H1 (cell line): ENCODE results near the gene ELMO1. TPM values are rescaled to one million over a fixed set of nuclear protein-coding genes. Genes with fewer than 3 reads are reported as not detected.

Source experiments
- CTCF ChIA-PET: fragments of 300-600 bp; sonication (Branson Sonifier 250); formaldehyde crosslinking; loops from one replicate; lab custom pipeline; 2021; ENCODE audit not compliant: partially characterized antibody; lab: Charles Lee
- POLR2A ChIA-PET: fragments of 300-600 bp; sonication (Branson Sonifier 250); formaldehyde crosslinking; loops from one replicate; lab custom pipeline; 2021; ENCODE audit warnings: inconsistent platforms; ENCODE audit not compliant: partially characterized antibody; lab: Charles Lee
- DNase-seq, 2 experiments: peaks; one replicate each; pipeline versions ENCODE4 v3.0.0 to v3.0.0-alpha.2; 2010 to 2022; ENCODE audit warnings: low spot score in 2 of 2, low read depth in 1 of 2, mixed read lengths in 1 of 2
- FAIRE-seq: peaks from 2 replicates; lab custom pipeline; 2011; peaks lifted over from hg19 to GRCh38; lab: Jason Lieb, UNC
- H2AFZ ChIP-seq: 2 replicates; pipeline ENCODE4 v1.8.1; 2012; ENCODE audit warnings: low read length, inconsistent platforms
- H2AK5ac ChIP-seq: 2 replicates; pipeline ENCODE4 v1.6.1; 2013; ENCODE audit warnings: low read depth, low read length
- H2BK120ac ChIP-seq: replicated peaks from 2 replicates; pipeline ENCODE3; 2013; ENCODE audit warnings: low read depth, low read length, inconsistent platforms
- H2BK12ac ChIP-seq: 2 replicates; pipeline ENCODE4 v1.6.1; 2013; ENCODE audit warnings: low read depth, low read length
- H2BK15ac ChIP-seq: 2 replicates; pipeline ENCODE4 v1.6.1; 2013; ENCODE audit warnings: low read length
- H2BK20ac ChIP-seq: 2 replicates; pipeline ENCODE4 v1.6.1; 2013; ENCODE audit warnings: low read length
- H2BK5ac ChIP-seq: 2 replicates; pipeline ENCODE4 v1.6.1; 2013; ENCODE audit warnings: low read depth, low read length
- H3K14ac ChIP-seq: 2 replicates; pipeline ENCODE4 v1.6.1; 2013; ENCODE audit warnings: inconsistent platforms; ENCODE audit not compliant: insufficient read length
- H3K18ac ChIP-seq: 2 replicates; pipeline ENCODE4 v1.6.1; 2013; ENCODE audit warnings: low read length; ENCODE audit errors: extremely low read depth
- H3K23ac ChIP-seq: 2 replicates; pipeline ENCODE4 v1.6.1; 2013; ENCODE audit warnings: inconsistent platforms; ENCODE audit not compliant: insufficient read length
- H3K23me2 ChIP-seq: 2 replicates; pipeline ENCODE4 v1.6.1; 2013; ENCODE audit warnings: low read depth, low read length
- H3K27ac ChIP-seq: 2 replicates; pipeline ENCODE4 v1.6.1; 2011; ENCODE audit warnings: low read depth, low read length, inconsistent platforms
- H3K27me3 ChIP-seq, 4 experiments: replicated peaks in 1 of 4; 1 replicate in 1 of 4; 2 replicates in 3 of 4; pipeline versions ENCODE4 v1.6.1 to v1.8.1; 2011 to 2013; ENCODE audit warnings: low read length in 3 of 4, mild to moderate bottlenecking in 3 of 4, inconsistent platforms in 2 of 4, mixed read lengths in 2 of 4, moderate library complexity in 1 of 4; ENCODE audit not compliant: control insufficient read depth in 3 of 4, insufficient read depth in 3 of 4; ENCODE audit errors: extremely low read depth in 1 of 4
- H3K36me3 ChIP-seq, 4 experiments: 2 replicates each; pipeline versions ENCODE4 v1.6.1 to v1.8.1; 2011 to 2013; ENCODE audit warnings: mild to moderate bottlenecking in 4 of 4, low read length in 3 of 4, moderate library complexity in 2 of 4, control low read depth in 1 of 4, inconsistent platforms in 1 of 4; ENCODE audit not compliant: insufficient read depth in 4 of 4, control insufficient read depth in 2 of 4
- H3K4ac ChIP-seq: replicated peaks from 2 replicates; pipeline ENCODE3; 2013; ENCODE audit warnings: low read length, low read depth, mixed read lengths, inconsistent platforms; ENCODE audit not compliant: insufficient read length
- H3K4me1 ChIP-seq, 4 experiments: replicated peaks in 1 of 4; 1 replicate in 1 of 4; 2 replicates in 3 of 4; pipeline versions ENCODE4 v1.6.1 to v1.8.1; 2011 to 2013; ENCODE audit warnings: low read length in 3 of 4, inconsistent platforms in 2 of 4, mixed read lengths in 1 of 4; ENCODE audit not compliant: insufficient read depth in 4 of 4, control insufficient read depth in 3 of 4
- H3K4me2 ChIP-seq, 2 experiments: 2 replicates each; pipeline versions ENCODE4 v1.6.1 to v1.8.1; 2011 to 2013; ENCODE audit warnings: low read depth in 2 of 2, low read length in 2 of 2, control low read depth in 1 of 2, inconsistent platforms in 1 of 2, mild to moderate bottlenecking in 1 of 2; ENCODE audit not compliant: insufficient read depth in 1 of 2
- H3K4me3 ChIP-seq, 4 experiments: fragments of 200-600, 300-600 bp in 1 of 4; sonication (generic), shearing (Covaris generic), sonication (Bioruptor Twin) in 1 of 4; 2 replicates each; pipeline versions ENCODE4 v1.5.1 to v1.8.1; 2011 to 2016; ENCODE audit warnings: low read length in 4 of 4, low read depth in 3 of 4, control low read depth in 2 of 4, inconsistent platforms in 2 of 4, mild to moderate bottlenecking in 2 of 4, mixed read lengths in 1 of 4, moderate library complexity in 1 of 4; ENCODE audit not compliant: insufficient read depth in 2 of 4; ENCODE audit errors: extremely low read depth in 1 of 4
- H3K56ac ChIP-seq: replicated peaks from 2 replicates; pipeline ENCODE3; 2013; ENCODE audit warnings: low read depth, mild to moderate bottlenecking, mixed read lengths, low read length, inconsistent platforms; ENCODE audit not compliant: insufficient read length
- H3K79me1 ChIP-seq: 2 replicates; pipeline ENCODE4 v1.6.1; 2013; ENCODE audit warnings: low read depth, low read length, control low read depth
- H3K79me2 ChIP-seq, 2 experiments: 2 replicates each; pipeline versions ENCODE4 v1.6.1 to v1.8.1; 2012 to 2013; ENCODE audit warnings: low read length in 2 of 2, mild to moderate bottlenecking in 2 of 2, inconsistent platforms in 1 of 2; ENCODE audit not compliant: insufficient read depth in 2 of 2, control insufficient read depth in 1 of 2
- H3K9ac ChIP-seq, 4 experiments: replicated peaks in 1 of 4; 1 replicate in 1 of 4; 2 replicates in 3 of 4; pipeline versions ENCODE4 v1.6.1 to v1.8.1; 2011 to 2013; ENCODE audit warnings: low read depth in 3 of 4, low read length in 3 of 4, control low read depth in 2 of 4, mild to moderate bottlenecking in 2 of 4, moderate library complexity in 2 of 4, inconsistent platforms in 1 of 4; ENCODE audit errors: extremely low read depth in 1 of 4
- H3K9me3 ChIP-seq, 2 experiments: 2 replicates each; pipeline versions ENCODE4 v1.6.1 to v1.8.1; 2012 to 2013; ENCODE audit warnings: mild to moderate bottlenecking in 2 of 2, moderate library complexity in 2 of 2, control low read depth in 1 of 2, inconsistent platforms in 1 of 2, low read depth in 1 of 2, low read length in 1 of 2, mixed read lengths in 1 of 2; ENCODE audit not compliant: insufficient read depth in 2 of 2
- H4K20me1 ChIP-seq, 2 experiments: replicated peaks in 1 of 2; 2 replicates each; pipeline versions ENCODE3 to v1.8.1; 2011 to 2013; ENCODE audit warnings: inconsistent platforms in 2 of 2, low read length in 2 of 2, mild to moderate bottlenecking in 1 of 2; ENCODE audit not compliant: insufficient read depth in 2 of 2, control insufficient read depth in 1 of 2
- H4K5ac ChIP-seq: 2 replicates; pipeline ENCODE4 v1.6.1; 2013; ENCODE audit warnings: low read length, low read depth, mixed read lengths, inconsistent platforms; ENCODE audit not compliant: insufficient read length
- H4K8ac ChIP-seq: 2 replicates; pipeline ENCODE4 v1.8.0; 2013; ENCODE audit warnings: mild to moderate bottlenecking, moderate library complexity, low read length, inconsistent platforms; ENCODE audit not compliant: insufficient read depth; ENCODE audit errors: extremely low read depth
- H4K91ac ChIP-seq: replicated peaks from 2 replicates; pipeline ENCODE3; 2013; ENCODE audit warnings: low read length, mixed read lengths, inconsistent platforms; ENCODE audit not compliant: insufficient read length
- CBX8 ChIP-seq: fragments of 300-800, 300-1000 bp; sonication (generic); IDR thresholded peaks from 2 replicates; pipeline ENCODE4 v1.7.1; 2016; ENCODE audit warnings: low read depth, low read length, borderline replicate concordance
- EP300 ChIP-seq, 2 experiments: IDR thresholded peaks; 1 replicate in 1 of 2; 2 replicates in 1 of 2; pipeline ENCODE4 v1.6.1; 2011 to 2012; ENCODE audit warnings: low read depth in 2 of 2, low read length in 2 of 2, mild to moderate bottlenecking in 2 of 2, borderline replicate concordance in 1 of 2, inconsistent platforms in 1 of 2, moderate library complexity in 1 of 2
- FOSL1 ChIP-seq: IDR thresholded peaks from 2 replicates; pipeline ENCODE4 v1.6.1; 2011; ENCODE audit warnings: mild to moderate bottlenecking, low read depth, low read length, moderate library complexity; ENCODE audit not compliant: insufficient read depth
- JUN ChIP-seq: IDR thresholded peaks from 2 replicates; pipeline ENCODE4 v1.6.1; 2011; ENCODE audit warnings: low read depth, mild to moderate bottlenecking, improper control_type of control experiment, low read length
- JUND ChIP-seq: IDR thresholded peaks from 2 replicates; pipeline ENCODE4 v1.6.1; 2011; ENCODE audit warnings: mild to moderate bottlenecking, improper control_type of control experiment, low read length
- POLR2A ChIP-seq, 2 experiments: IDR thresholded peaks; 1 replicate in 1 of 2; 2 replicates in 1 of 2; pipeline ENCODE4 v1.6.1; 2011; ENCODE audit warnings: low read depth in 2 of 2, low read length in 2 of 2, mild to moderate bottlenecking in 2 of 2; ENCODE audit errors: control extremely low read depth in 1 of 2
- RAD21 ChIP-seq, 2 experiments: IDR thresholded peaks in 1 of 2; conservative IDR thresholded peaks in 1 of 2; 2 replicates each; pipeline ENCODE4 v1.6.1; 2011; ENCODE audit warnings: low read depth in 2 of 2, low read length in 2 of 2, improper control_type of control experiment in 1 of 2, inconsistent platforms in 1 of 2, mild to moderate bottlenecking in 1 of 2, moderate library complexity in 1 of 2
- SP4 ChIP-seq: IDR thresholded peaks from 2 replicates; pipeline ENCODE4 v1.6.1; 2012; ENCODE audit warnings: low read length, inconsistent platforms
- TAF1 ChIP-seq: IDR thresholded peaks from 2 replicates; pipeline ENCODE4 v1.6.1; 2011; ENCODE audit warnings: mild to moderate bottlenecking, low read depth, low read length
- TBP ChIP-seq: IDR thresholded peaks from 2 replicates; pipeline ENCODE4 v1.6.1; 2011; ENCODE audit warnings: low read depth, low read length, improper control_type of control experiment
- WGBS, 2 experiments: shearing (Covaris generic) in 1 of 2; methylation state at CpG; one replicate each; pipeline versions ENCODE4 v1.1.6 to v1.1.7; 2013 to 2015; ENCODE audit warnings: low lambda C conversion rate in 2 of 2, mixed read lengths in 2 of 2, inconsistent platforms in 1 of 2, low coverage in 1 of 2, missing lambda C conversion rate in 1 of 2; ENCODE audit not compliant: insufficient replicate concordance in 2 of 2, insufficient coverage in 1 of 2, insufficient read length in 1 of 2; ENCODE audit errors: extremely low coverage in 1 of 2, missing lambda C conversion rate in 1 of 2; 5-methylcytosine and 5-hydroxymethylcytosine counted together
- polyA plus RNA-seq, 7 experiments: library from polyadenylated mRNA; depleted of rRNA in 3 of 7; stranded (reverse) in 5 of 7; unstranded in 2 of 7; fragments of >200 nt in 5 of 7; fragments of 200-250 nt in 2 of 7; gene quantifications; 1 replicate in 5 of 7; 2 replicates in 1 of 7; 4 replicates in 1 of 7; pipeline versions ENCODE4 v1.2.1 to v1.2.3, GENCODE V29; 2011 to 2013; ENCODE audit warnings: missing spikeins in 2 of 7, mixed read lengths in 2 of 7
- total RNA-seq: library from RNA; stranded (reverse); fragmentation: NEBNext Ultra II Directional; extraction: Animal tissue kit (Norgen Biotek cat#: 25700); gene quantifications from 2 replicates; pipeline ENCODE4 v1.2.1, GENCODE V29; 2021
- TF ChIP-seq, protein P1 (sequence below): IDR thresholded peaks from 2 replicates; pipeline ENCODE4 v1.6.1; 2012; ENCODE audit warnings: low read length, inconsistent platforms
- TF ChIP-seq, protein P2 (sequence below): IDR thresholded peaks from 2 replicates; pipeline ENCODE4 v1.6.1; 2012; ENCODE audit warnings: inconsistent platforms

The ELMO1 gene
- total and polyA plus RNA-seq, 2 of the 8 experiments (the other 6 are each of a cell fraction or from before 2014, with no cell fraction given): 18.4 to 21.0 TPM

DNA sequence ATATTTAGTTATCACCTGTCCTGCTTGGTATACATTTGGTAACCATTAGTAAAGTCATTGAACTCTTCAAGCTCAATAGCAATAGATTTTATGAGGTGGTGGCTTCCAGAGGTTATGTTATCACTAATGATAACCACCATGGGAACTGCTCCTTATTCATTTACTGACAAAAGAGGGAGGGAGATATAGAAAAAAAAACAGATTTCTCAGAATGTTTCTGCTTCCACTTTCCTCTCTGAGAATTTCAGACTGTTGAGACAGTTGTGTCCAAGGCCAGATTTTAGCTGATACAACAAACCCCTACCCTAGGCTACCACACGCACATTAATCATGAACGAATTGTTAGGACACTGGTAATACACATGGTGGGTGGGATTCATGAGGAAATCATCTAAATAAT, 570.4 kb downstream of the ELMO1 start:
- Histone ChIP-seq H3K36me3 (no peaks in the 10 kb centered on the region), H3K23me2 (no peaks in the 10 kb centered on the region), H4K20me1 (no peaks in the 10 kb centered on the region), H3K79me1 (no peaks in the 10 kb centered on the region), H2AFZ (no peak overlapping the region), H4K91ac (no peak overlapping the region), H3K79me2 (no peaks in the 10 kb centered on the region), H3K4ac (no peak overlapping the region), H2BK120ac (no peak overlapping the region), H2BK12ac (no peak overlapping the region), H3K9ac (no peak overlapping the region), H2AK5ac (no peak overlapping the region), H3K4me2 (no peak overlapping the region), H3K18ac (no peak overlapping the region), H3K27ac (no peak overlapping the region), H2BK15ac (no peak overlapping the region), H3K14ac (no peak overlapping the region), H4K8ac (no peak overlapping the region), H4K5ac (no peak overlapping the region), H3K27me3 (no peaks in the 10 kb centered on the region), H2BK5ac (no peak overlapping the region), H3K4me1 (peaks cover 0 to 12% (median 7%) of the 10 kb centered on the region in 4 experiments; a peak in 6 of 7 replicates), H3K4me3 (no peak overlapping the region), H3K23ac (no peak overlapping the region), H2BK20ac (no peak overlapping the region), H3K56ac (no peak overlapping the region), H3K9me3 (no peaks in the 10 kb centered on the region)
- ChIA-PET CTCF (interaction anchor here (1.1 to 1.3 kb wide), 2 partner anchors 30 to 303 kb away, joined by 3 to 4 read pairs; no protein-coding TSS in a partner anchor), POLR2A (no interaction called here)
- FAIRE-seq (no peak), DNase-seq (no peak)
- WGBS, 2 experiments: 93% methylated on average over 2 of the region's 2 CpGs; no CpG with 5 or more reads in 1 of the 2 experiments
- no peak for TF ChIP-seq JUN
- TF ChIP-seq, protein P1, sequence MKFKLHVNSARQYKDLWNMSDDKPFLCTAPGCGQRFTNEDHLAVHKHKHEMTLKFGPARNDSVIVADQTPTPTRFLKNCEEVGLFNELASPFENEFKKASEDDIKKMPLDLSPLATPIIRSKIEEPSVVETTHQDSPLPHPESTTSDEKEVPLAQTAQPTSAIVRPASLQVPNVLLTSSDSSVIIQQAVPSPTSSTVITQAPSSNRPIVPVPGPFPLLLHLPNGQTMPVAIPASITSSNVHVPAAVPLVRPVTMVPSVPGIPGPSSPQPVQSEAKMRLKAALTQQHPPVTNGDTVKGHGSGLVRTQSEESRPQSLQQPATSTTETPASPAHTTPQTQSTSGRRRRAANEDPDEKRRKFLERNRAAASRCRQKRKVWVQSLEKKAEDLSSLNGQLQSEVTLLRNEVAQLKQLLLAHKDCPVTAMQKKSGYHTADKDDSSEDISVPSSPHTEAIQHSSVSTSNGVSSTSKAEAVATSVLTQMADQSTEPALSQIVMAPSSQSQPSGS: no peak
- no peak for TF ChIP-seq JUND
- no peak for TF ChIP-seq TBP
- TF ChIP-seq POLR2A (IDR thresholded peaks at IDR 0.05; ENCODE audit: control extremely low read depth in 1 of 2, low read depth in 2 of 2, low read length in 2 of 2): no peak
- no peak for TF ChIP-seq TAF1
- TF ChIP-seq, protein P2, sequence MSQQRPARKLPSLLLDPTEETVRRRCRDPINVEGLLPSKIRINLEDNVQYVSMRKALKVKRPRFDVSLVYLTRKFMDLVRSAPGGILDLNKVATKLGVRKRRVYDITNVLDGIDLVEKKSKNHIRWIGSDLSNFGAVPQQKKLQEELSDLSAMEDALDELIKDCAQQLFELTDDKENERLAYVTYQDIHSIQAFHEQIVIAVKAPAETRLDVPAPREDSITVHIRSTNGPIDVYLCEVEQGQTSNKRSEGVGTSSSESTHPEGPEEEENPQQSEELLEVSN: no peak
- no peak for TF ChIP-seq EP300 (IDR thresholded peaks at IDR 0.05; ENCODE audit: borderline replicate concordance in 1 of 2, low read depth in 2 of 2, low read length in 2 of 2)
- no peak for TF ChIP-seq SP4
- TF ChIP-seq CBX8: no peak
- TF ChIP-seq FOSL1: no peak
- no peak for TF ChIP-seq RAD21 (IDR thresholded peaks at IDR 0.05 in 1 of 2, conservative IDR thresholded peaks at IDR 0.05 in 1 of 2; ENCODE audit: low read depth in 2 of 2, low read length in 2 of 2)
